ENCODE measurements around the gene KLHDC8A.

GRCh38 chr1:205332015-205332791 is 24.5 kb downstream of the KLHDC8A start:
- no peak for TF ChIP-seq EZH2 (IDR thresholded peaks at IDR 0.05; ENCODE audit: borderline replicate concordance, low read depth, low read length, poor library complexity, severe bottlenecking)
- TF ChIP-seq, protein P1, sequence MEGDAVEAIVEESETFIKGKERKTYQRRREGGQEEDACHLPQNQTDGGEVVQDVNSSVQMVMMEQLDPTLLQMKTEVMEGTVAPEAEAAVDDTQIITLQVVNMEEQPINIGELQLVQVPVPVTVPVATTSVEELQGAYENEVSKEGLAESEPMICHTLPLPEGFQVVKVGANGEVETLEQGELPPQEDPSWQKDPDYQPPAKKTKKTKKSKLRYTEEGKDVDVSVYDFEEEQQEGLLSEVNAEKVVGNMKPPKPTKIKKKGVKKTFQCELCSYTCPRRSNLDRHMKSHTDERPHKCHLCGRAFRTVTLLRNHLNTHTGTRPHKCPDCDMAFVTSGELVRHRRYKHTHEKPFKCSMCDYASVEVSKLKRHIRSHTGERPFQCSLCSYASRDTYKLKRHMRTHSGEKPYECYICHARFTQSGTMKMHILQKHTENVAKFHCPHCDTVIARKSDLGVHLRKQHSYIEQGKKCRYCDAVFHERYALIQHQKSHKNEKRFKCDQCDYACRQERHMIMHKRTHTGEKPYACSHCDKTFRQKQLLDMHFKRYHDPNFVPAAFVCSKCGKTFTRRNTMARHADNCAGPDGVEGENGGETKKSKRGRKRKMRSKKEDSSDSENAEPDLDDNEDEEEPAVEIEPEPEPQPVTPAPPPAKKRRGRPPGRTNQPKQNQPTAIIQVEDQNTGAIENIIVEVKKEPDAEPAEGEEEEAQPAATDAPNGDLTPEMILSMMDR (conservative IDR thresholded peaks at IDR 0.05; ENCODE audit: low read depth, low read length): no peak
